ENCODE results near the gene ST14. TPM values are rescaled to one million over a fixed set of nuclear protein-coding genes. Genes with fewer than 3 reads are reported as not detected.
"Not testable (repeated sequence)": the region's sequence is repeated elsewhere in the genome, so short reads cannot be mapped to it uniquely, and the experiment has no call there.

ST14 gene
- total RNA-seq, 3 donors from 2014 or later, result 260 to 622 (median 508) TPM

DNA sequence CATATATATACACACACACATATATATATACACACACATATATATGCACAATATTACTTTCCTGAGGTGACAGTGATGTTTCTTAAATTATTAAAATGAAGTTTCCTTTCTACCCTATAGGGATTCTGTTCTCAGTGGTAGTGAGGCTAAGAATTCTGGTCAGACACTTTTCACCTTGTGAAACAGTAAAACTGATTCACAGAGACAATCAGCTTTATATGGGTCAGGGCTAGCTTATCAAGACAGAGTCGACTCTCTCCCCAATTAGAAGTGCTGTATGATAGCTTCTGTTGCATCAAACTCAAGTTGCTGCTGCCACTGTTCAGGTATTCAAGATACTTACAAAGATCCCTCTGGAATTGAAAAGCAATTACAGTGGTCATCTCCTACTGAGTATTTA lies 86.7 kb downstream of the ST14 start:
- no peaks in the 10 kb centered on the region for H3K36me3 ChIP-seq (ENCODE audit: low read depth)
- H3K4me3 ChIP-seq, result no peak overlapping the region
- DNase-seq, result no peak
- TF ChIP-seq, protein P1, sequence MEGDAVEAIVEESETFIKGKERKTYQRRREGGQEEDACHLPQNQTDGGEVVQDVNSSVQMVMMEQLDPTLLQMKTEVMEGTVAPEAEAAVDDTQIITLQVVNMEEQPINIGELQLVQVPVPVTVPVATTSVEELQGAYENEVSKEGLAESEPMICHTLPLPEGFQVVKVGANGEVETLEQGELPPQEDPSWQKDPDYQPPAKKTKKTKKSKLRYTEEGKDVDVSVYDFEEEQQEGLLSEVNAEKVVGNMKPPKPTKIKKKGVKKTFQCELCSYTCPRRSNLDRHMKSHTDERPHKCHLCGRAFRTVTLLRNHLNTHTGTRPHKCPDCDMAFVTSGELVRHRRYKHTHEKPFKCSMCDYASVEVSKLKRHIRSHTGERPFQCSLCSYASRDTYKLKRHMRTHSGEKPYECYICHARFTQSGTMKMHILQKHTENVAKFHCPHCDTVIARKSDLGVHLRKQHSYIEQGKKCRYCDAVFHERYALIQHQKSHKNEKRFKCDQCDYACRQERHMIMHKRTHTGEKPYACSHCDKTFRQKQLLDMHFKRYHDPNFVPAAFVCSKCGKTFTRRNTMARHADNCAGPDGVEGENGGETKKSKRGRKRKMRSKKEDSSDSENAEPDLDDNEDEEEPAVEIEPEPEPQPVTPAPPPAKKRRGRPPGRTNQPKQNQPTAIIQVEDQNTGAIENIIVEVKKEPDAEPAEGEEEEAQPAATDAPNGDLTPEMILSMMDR (IDR thresholded peaks at IDR 0.05), result no peak
- H3K4me1 ChIP-seq (ENCODE audit: low read depth), result no peaks in the 10 kb centered on the region
- intact Hi-C loops (cut with DNase I, micrococcal nuclease), result no loop called here
- H3K9me3 ChIP-seq, result no peaks in the 10 kb centered on the region
- ATAC-seq, result no peak

DNA sequence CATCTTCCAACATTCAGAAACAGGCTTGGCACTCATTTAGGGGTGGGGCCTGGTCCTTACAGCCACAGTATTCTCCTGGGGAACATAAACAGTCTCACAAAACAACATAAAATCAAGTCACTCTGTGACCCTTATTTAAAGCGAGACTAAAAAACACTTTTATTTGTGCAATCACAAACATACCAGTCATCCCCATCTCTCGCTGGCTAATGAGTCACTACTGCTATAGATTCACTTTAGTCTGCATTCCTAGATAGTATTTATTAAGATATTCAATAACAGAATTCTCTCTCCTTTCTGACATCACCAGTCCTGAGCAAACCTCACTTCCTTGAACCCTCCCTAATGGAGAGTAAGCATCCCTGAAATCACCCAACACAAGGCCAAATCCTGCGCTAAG lies 87.2 kb downstream of the ST14 start:
- no peaks in the 10 kb centered on the region for H3K36me3 ChIP-seq (ENCODE audit: low read depth)
- DNase-seq (no peak), ATAC-seq (no peak)
- H3K4me1 ChIP-seq (ENCODE audit: low read depth), result no peaks in the 10 kb centered on the region
- peaks cover 3% of the 10 kb centered on the region for H3K9me3 ChIP-seq
- intact Hi-C loops (cut with DNase I, micrococcal nuclease), result no loop called here
- TF ChIP-seq, protein P1 (IDR thresholded peaks at IDR 0.05), result no peak
- no peak overlapping the region for H3K4me3 ChIP-seq

DNA sequence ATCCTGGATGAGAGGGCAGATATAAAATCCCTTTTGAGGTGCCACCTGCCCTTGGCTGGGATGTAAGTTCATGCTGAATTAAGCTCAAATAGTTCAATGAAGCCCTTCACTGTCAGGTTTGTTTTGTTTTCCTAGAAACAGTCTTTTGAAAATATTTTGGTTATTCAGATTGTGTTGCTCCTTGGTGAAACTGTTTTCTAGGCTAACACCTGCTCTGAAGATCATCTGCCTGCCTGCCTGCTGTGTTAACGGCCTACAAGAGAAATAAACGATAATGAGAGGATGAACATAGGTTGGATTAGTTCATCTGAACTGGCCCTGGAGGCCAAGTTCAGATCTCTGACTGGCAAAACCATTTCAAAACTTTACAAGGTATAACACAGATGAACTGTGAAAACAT lies 87.7 kb downstream of the ST14 start:
- no peaks in the 10 kb centered on the region for H3K36me3 ChIP-seq (ENCODE audit: low read depth)
- DNase-seq (no peak), ATAC-seq (no peak)
- H3K4me1 ChIP-seq (ENCODE audit: low read depth), result no peaks in the 10 kb centered on the region
- peaks cover 8% of the 10 kb centered on the region for H3K9me3 ChIP-seq
- no peak overlapping the region for H3K4me3 ChIP-seq
- intact Hi-C loops (cut with DNase I, micrococcal nuclease), result no loop called here
- TF ChIP-seq, protein P1 (IDR thresholded peaks at IDR 0.05), result no peak

DNA sequence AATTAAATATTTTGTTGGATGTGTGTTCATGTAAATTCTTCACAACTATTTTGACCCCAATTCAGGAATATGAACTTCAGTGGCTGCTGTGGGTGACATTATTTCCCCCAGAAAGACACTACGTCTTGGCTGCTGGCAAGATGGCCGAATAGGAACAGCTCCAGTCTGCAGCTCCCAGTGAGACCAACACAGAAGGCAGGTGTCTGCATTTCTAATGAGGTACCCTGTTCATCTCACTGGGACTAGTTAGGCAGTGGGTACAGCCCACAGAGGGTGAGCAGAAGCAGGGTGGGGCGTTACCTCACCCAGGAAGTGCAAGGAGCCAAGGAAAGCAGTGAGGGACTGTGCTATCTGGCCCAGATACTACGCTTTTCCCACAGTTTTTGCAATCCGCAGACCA lies 89.8 kb downstream of the ST14 start:
- TF ChIP-seq, protein P1 (IDR thresholded peaks at IDR 0.05), result no peak
- no peaks in the 10 kb centered on the region for H3K36me3 ChIP-seq (ENCODE audit: low read depth)
- no peak overlapping the region for H3K4me3 ChIP-seq
- intact Hi-C loops (cut with DNase I, micrococcal nuclease), result no loop called here
- DNase-seq (no peak), ATAC-seq (no peak)
- H3K9me3 ChIP-seq, result peaks cover 10% of the 10 kb centered on the region
- no peaks in the 10 kb centered on the region for H3K4me1 ChIP-seq (ENCODE audit: low read depth)

DNA sequence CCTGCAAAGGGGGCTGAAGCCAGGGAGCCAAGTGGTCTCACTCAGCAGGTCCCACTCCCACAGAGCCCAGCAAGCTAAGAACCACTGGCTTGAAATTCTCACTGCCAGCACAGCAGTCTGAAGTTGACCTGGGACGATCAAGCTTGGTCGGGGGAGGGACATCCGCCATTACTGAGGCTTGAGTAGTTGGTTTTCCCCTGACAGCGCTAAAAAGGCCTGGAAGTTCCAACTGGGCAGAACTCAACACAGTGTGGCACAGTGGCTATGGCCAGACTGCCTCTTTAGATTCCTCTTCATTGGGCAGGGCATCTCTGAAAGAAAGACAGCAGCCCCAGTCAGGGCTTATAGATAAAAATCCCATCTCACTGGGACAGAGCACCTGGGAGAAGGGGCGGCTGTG lies 90.3 kb downstream of the ST14 start:
- H3K4me3 ChIP-seq; DNase-seq; intact Hi-C loops (cut with DNase I, micrococcal nuclease); ATAC-seq; H3K4me1 ChIP-seq (ENCODE audit: low read depth); H3K9me3 ChIP-seq; H3K36me3 ChIP-seq (ENCODE audit: low read depth): not testable (repeated sequence)

DNA sequence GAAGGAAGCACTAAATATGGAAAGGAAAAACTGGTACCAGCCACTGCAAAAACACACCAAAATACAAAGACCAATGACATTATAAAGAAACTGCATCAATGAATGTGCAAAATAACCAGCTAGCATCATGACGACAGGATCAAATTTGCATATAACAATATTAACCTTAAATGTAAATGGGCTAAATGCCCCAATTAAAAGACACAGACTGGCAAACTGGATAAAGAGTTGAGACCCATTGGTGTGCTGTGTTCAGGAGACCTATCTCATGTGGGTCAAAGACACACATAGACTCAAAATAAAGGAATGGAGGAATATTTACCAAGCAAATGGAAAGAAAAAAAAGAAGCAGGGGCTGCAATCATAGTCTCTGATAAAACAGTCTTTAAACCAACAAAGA lies 92.2 kb downstream of the ST14 start:
- H3K4me1 ChIP-seq (ENCODE audit: low read depth); DNase-seq; H3K9me3 ChIP-seq; intact Hi-C loops (cut with DNase I, micrococcal nuclease); H3K4me3 ChIP-seq; ATAC-seq; H3K36me3 ChIP-seq (ENCODE audit: low read depth): not testable (repeated sequence)

Other genes with a start within 250 kb of the ST14 start
- 10 to 100 TPM; 12.1 to 17.9 (median 14.0) TPM for gene PRDM10, start 156.9 kb upstream of the ST14 start, total RNA-seq
- gene APLP2, start 89.9 kb upstream of the ST14 start, total RNA-seq, result 100 to 1,000 TPM; 328 to 406 (median 400) TPM
- 10 to 100 TPM; 26.5 to 56.8 (median 32.4) TPM for gene ZBTB44, start 155.1 kb downstream of the ST14 start, total RNA-seq